ENCODE data around the gene PTPRN. TPM values are rescaled to one million over a fixed set of nuclear protein-coding genes. Genes with fewer than 3 reads are reported as not detected.

PTPRN gene
- total RNA-seq, 1 experiment from 2014 or later: 6.5 TPM

DNA sequence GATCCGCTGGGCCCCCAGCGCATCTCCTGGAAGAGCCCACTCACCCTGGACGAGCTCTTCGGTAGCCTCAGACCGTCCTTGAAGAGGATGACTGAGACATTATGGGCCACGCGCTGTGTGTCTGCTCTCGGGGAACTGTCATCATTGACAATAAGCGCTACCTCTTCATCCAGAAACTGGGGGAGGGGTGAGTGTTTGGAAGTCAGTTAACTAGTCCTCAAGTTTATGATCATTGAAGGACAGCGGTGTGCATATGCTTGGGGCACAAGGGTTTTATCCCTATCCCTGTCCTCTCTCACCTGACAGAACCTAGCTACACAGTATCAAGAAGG is 63.3 kb downstream of the PTPRN start:
- H3K9me3 ChIP-seq (ENCODE audit: control insufficient read depth, low read depth, low read length): no peaks in the 10 kb centered on the region
- TF ChIP-seq, protein P1, sequence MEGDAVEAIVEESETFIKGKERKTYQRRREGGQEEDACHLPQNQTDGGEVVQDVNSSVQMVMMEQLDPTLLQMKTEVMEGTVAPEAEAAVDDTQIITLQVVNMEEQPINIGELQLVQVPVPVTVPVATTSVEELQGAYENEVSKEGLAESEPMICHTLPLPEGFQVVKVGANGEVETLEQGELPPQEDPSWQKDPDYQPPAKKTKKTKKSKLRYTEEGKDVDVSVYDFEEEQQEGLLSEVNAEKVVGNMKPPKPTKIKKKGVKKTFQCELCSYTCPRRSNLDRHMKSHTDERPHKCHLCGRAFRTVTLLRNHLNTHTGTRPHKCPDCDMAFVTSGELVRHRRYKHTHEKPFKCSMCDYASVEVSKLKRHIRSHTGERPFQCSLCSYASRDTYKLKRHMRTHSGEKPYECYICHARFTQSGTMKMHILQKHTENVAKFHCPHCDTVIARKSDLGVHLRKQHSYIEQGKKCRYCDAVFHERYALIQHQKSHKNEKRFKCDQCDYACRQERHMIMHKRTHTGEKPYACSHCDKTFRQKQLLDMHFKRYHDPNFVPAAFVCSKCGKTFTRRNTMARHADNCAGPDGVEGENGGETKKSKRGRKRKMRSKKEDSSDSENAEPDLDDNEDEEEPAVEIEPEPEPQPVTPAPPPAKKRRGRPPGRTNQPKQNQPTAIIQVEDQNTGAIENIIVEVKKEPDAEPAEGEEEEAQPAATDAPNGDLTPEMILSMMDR (conservative IDR thresholded peaks at IDR 0.05): no peak
- H3K27me3 ChIP-seq (ENCODE audit: insufficient read depth, low read length): no peaks in the 10 kb centered on the region
- Mint-ChIP-seq H3K27me3 (ENCODE audit: low read depth) (peaks cover 3% of the 10 kb centered on the region; the same call in 1 of the 2 replicates), H3K9me3 (no peaks in the 10 kb centered on the region), H3K4me3 (peak overlapping the region; percentile 92 to 96), H3K4me1 (peaks cover 19 to 27% of the 10 kb centered on the region in 2 experiments), H3K27ac (peak overlapping the region; percentile 95 to 98 (median 97)), H3K36me3 (ENCODE audit: insufficient read depth in 1 of 3, low read depth in 3 of 3) (peaks cover 5 to 21% (median 20%) of the 10 kb centered on the region in 3 experiments; a peak in 6 of 7 replicates)
- H2AFZ ChIP-seq (ENCODE audit: low read length): no peak overlapping the region
- no peak overlapping the region for H4K91ac ChIP-seq (ENCODE audit: insufficient read length, low read depth, low read length)
- no peak overlapping the region for H2BK120ac ChIP-seq (ENCODE audit: low read depth, low read length, poor library complexity, severe bottlenecking)
- H2BK15ac ChIP-seq (ENCODE audit: low read depth, low read length): no peak overlapping the region
- H4K20me1 ChIP-seq (ENCODE audit: control insufficient read depth, insufficient read depth, insufficient read length): no peaks in the 10 kb centered on the region
- no peak overlapping the region for H2BK20ac ChIP-seq (ENCODE audit: low read depth, low read length, poor library complexity, severe bottlenecking)
- H3K4me1 ChIP-seq (ENCODE audit: insufficient read depth, low read length): peaks cover 2% of the 10 kb centered on the region; the same call in 1 of the 2 replicates
- H3K9ac ChIP-seq (ENCODE audit: extremely low read depth, insufficient read length, low read length): peak overlapping the region; percentile 90
- no peak overlapping the region for H2AK5ac ChIP-seq (ENCODE audit: insufficient read length, low read length)
- H3K23ac ChIP-seq (ENCODE audit: insufficient read length, low read depth, low read length): no peak overlapping the region
- DNase-seq: no peak
- no peak overlapping the region for H3K4ac ChIP-seq (ENCODE audit: low read depth, low read length)
- no peak overlapping the region for H3K27ac ChIP-seq (ENCODE audit: insufficient read length, low read depth, low read length)
- H3T11ph ChIP-seq (ENCODE audit: low read length): no peak overlapping the region
- H3K79me2 ChIP-seq (ENCODE audit: insufficient read depth, low read length): no peaks in the 10 kb centered on the region
- no peak overlapping the region for H2BK12ac ChIP-seq (ENCODE audit: insufficient read length, low read depth, low read length)
- H2BK5ac ChIP-seq (ENCODE audit: insufficient read length, low read length): no peak overlapping the region
- H4K5ac ChIP-seq (ENCODE audit: insufficient read length, low read depth, low read length): peak overlapping the region; percentile 5
- no peaks in the 10 kb centered on the region for H3K23me2 ChIP-seq (ENCODE audit: insufficient read length, low read depth, low read length, poor library complexity, severe bottlenecking)
- peak overlapping the region; percentile 77 for H3K4me2 ChIP-seq (ENCODE audit: insufficient read depth, insufficient read length, low read length)
- no peak overlapping the region for H3K56ac ChIP-seq (ENCODE audit: insufficient read length, low read depth, low read length)
- H3K18ac ChIP-seq (ENCODE audit: insufficient read length, low read depth, low read length): peak overlapping the region; percentile 89
- WGBS (ENCODE audit: extremely low coverage, insufficient read length, low lambda C conversion rate): no CpG with 5 or more reads among the region's 10 CpGs
- H4K8ac ChIP-seq (replicated peaks; ENCODE audit: insufficient read length, low read depth, low read length): no peak overlapping the region
- H3K14ac ChIP-seq (ENCODE audit: insufficient read depth, low read length): peak overlapping the region; percentile 89
- H3K79me1 ChIP-seq (ENCODE audit: insufficient read depth, low read depth, low read length, poor library complexity, severe bottlenecking): no peaks in the 10 kb centered on the region

All from H9 (cell line).